ENCODE data around the gene AP4B1. TPM values are rescaled to one million over a fixed set of nuclear protein-coding genes. Genes with fewer than 3 reads are reported as not detected.

AP4B1 gene
- total RNA-seq, 1 experiment from 2014 or later = 11.1 TPM

- no TSS peak for BruUV-seq (replicated peaks)
- ATAC-seq (no peak), DNase-seq (ENCODE audit: low read depth, low spot score) (no peak)
- Histone ChIP-seq H3K9me2 (ENCODE audit: insufficient read depth) (no peaks in the 10 kb centered on the region), H3K9me3 (ENCODE audit: control insufficient read depth in 1 of 2, insufficient read depth in 1 of 2, low read depth in 1 of 2, low read length in 2 of 2) (no peaks in the 10 kb centered on the region), H3K4me3 (replicated peaks in 1 of 2; ENCODE audit: low read depth in 1 of 2, low read length in 2 of 2) (no peak overlapping the region), H3K9ac (ENCODE audit: low read length) (no peak overlapping the region), H3K36me3 (ENCODE audit: control insufficient read depth in 1 of 2, insufficient read depth in 2 of 2, low read length in 2 of 2) (peaks cover 12 to 16% of the 10 kb centered on the region in 2 experiments; a peak in 3 of 4 replicates), H3K27ac (ENCODE audit: low read depth, low read length) (no peak overlapping the region), H3K4me2 (ENCODE audit: low read length) (no peak overlapping the region), H2AFZ (ENCODE audit: low read depth, low read length, poor library complexity, severe bottlenecking) (no peak overlapping the region), H4K20me1 (ENCODE audit: insufficient read depth) (no peaks in the 10 kb centered on the region), H3K4me1 (ENCODE audit: control insufficient read depth in 1 of 2, insufficient read depth in 2 of 2, low read length in 2 of 2) (no peaks in the 10 kb centered on the region), H3K27me3 (ENCODE audit: insufficient read depth, low read length) (no peaks in the 10 kb centered on the region), H3K79me2 (ENCODE audit: insufficient read depth, low read length) (no peaks in the 10 kb centered on the region)
- CTCF ChIA-PET = no interaction called here
- no peak for TF ChIP-seq SP1 (IDR thresholded peaks at IDR 0.05; ENCODE audit: low read depth)
- TF ChIP-seq SIN3A (IDR thresholded peaks at IDR 0.05; ENCODE audit: low read depth) = no peak
- no peak for TF ChIP-seq POLR2A (IDR thresholded peaks at IDR 0.05; ENCODE audit: borderline replicate concordance, extremely low read depth, insufficient read depth, insufficient read length)
- no peak for TF ChIP-seq CTCF (IDR thresholded peaks at IDR 0.05 in 2 of 3, conservative IDR thresholded peaks at IDR 0.05 in 1 of 3; ENCODE audit: borderline replicate concordance in 1 of 3, insufficient read depth in 1 of 3, low read depth in 2 of 3, low read length in 2 of 3)
- no peak for TF ChIP-seq REST (IDR thresholded peaks at IDR 0.05; ENCODE audit: low read depth)
- no peak for TF ChIP-seq CEBPB (IDR thresholded peaks at IDR 0.05; ENCODE audit: low read depth)
- TF ChIP-seq RAD21 (IDR thresholded peaks at IDR 0.05; ENCODE audit: low read depth) = no peak
- no peak for TF ChIP-seq JUND (IDR thresholded peaks at IDR 0.05)
- TF ChIP-seq EZH2phosphoT487 (IDR thresholded peaks at IDR 0.05; ENCODE audit: borderline replicate concordance) = no peak
- TF ChIP-seq FOSL1 (IDR thresholded peaks at IDR 0.05; ENCODE audit: low read depth) = no peak
- TF ChIP-seq CBX3 (IDR thresholded peaks at IDR 0.05; ENCODE audit: low read depth) = no peak
- TF ChIP-seq POLR2AphosphoS5 (IDR thresholded peaks at IDR 0.05; ENCODE audit: low read depth, low read length) = no peak
- intact Hi-C loops (cut with micrococcal nuclease) = no loop called here
- RAD21 ChIA-PET (ENCODE audit: low non-redundant PET in 1 of 2, low total read pairs in 2 of 2, uncharacterized antibody in 2 of 2, unreplicated experiment in 2 of 2) = no interaction called here
- POLR2A ChIA-PET = no interaction called here
These were observed 8.7 kb upstream of the AP4B1 start for GRCh38 chr1:113913312-113913668.
